G401.6 (cell line): ENCODE results near the gene MYH7B.

Source experiments
- FAIRE-seq: peaks from 2 replicates; lab custom pipeline; 2012; peaks lifted over from hg19 to GRCh38; lab: Jason Lieb, UNC

The MYH7B gene

GRCh38 chr20:34945315-34946077, 10.2 kb upstream of the MYH7B start:
- FAIRE-seq, result no peak

- no peak for FAIRE-seq
Observed at GRCh38 chr20:34946661-34947060, 9.0 kb upstream of the MYH7B start.

- FAIRE-seq, result no peak
Observed at GRCh38 chr20:34947336-34947735, 8.3 kb upstream of the MYH7B start.

- no peak for FAIRE-seq
Observed at GRCh38 chr20:34948030-34948429, 7.6 kb upstream of the MYH7B start.

- no peak for FAIRE-seq
Observed at GRCh38 chr20:34949120-34949519, 6.5 kb upstream of the MYH7B start.

GRCh38 chr20:34951252-34951651, 4.4 kb upstream of the MYH7B start:
- FAIRE-seq, result no peak

GRCh38 chr20:34951652-34952051, 4.0 kb upstream of the MYH7B start:
- FAIRE-seq, result no peak

- FAIRE-seq, result no peak
Observed at GRCh38 chr20:34952671-34953070, 3.0 kb upstream of the MYH7B start.

GRCh38 chr20:34953960-34954359, 1.7 kb upstream of the MYH7B start:
- no peak for FAIRE-seq

- no peak for FAIRE-seq
Observed at GRCh38 chr20:34954904-34955230, 801 bp upstream of the MYH7B start.

- no peak for FAIRE-seq
Observed at GRCh38 chr20:34956041-34956458, 382 bp downstream of the MYH7B start.

GRCh38 chr20:34956751-34957472, 1.2 kb downstream of the MYH7B start:
- FAIRE-seq, result no peak

GRCh38 chr20:34964486-34964885, 8.8 kb downstream of the MYH7B start:
- FAIRE-seq, result no peak

- FAIRE-seq, result no peak
Observed at GRCh38 chr20:34965051-34965450, 9.4 kb downstream of the MYH7B start.

- no peak for FAIRE-seq
Observed at GRCh38 chr20:34967421-34967820, 11.8 kb downstream of the MYH7B start.

GRCh38 chr20:34968042-34968775, 12.5 kb downstream of the MYH7B start:
- no peak for FAIRE-seq

- FAIRE-seq, result no peak
Observed at GRCh38 chr20:34970193-34970840, 14.6 kb downstream of the MYH7B start.

- no peak for FAIRE-seq
Observed at GRCh38 chr20:34970846-34971560, 15.3 kb downstream of the MYH7B start.

- FAIRE-seq, result no peak
Observed at GRCh38 chr20:34971561-34972235, 16.0 kb downstream of the MYH7B start.

- no peak for FAIRE-seq
Observed at GRCh38 chr20:34974246-34974645, 18.6 kb downstream of the MYH7B start.

- FAIRE-seq, result no peak
Observed at GRCh38 chr20:34976286-34976685, 20.6 kb downstream of the MYH7B start.
